Natural killer cell (primary cell): ENCODE results near the gene ZNF660. TPM values are rescaled to one million over a fixed set of nuclear protein-coding genes. Genes with fewer than 3 reads are reported as not detected.

Source experiments
- ATAC-seq, 3 donors: fragments of 150-1000 bp in 2 of 3; fragments of 200-7000 bp in 1 of 3; cut with Tn5 transposase; 1 replicate in 1 of 3; 2 replicates in 2 of 3; pipeline ENCODE4 v1.10.0; 2021; ENCODE audit warnings: mild to moderate bottlenecking in 2 of 3, moderate library complexity in 2 of 3
- DNase-seq, 2 donors: peaks; one replicate each; pipeline versions ENCODE4 v3.0.0 to v3.0.0-alpha.2; 2013 to 2021; ENCODE audit warnings: mixed read lengths in 1 of 2
- H3K27ac ChIP-seq: one replicate; pipeline ENCODE4 v1.5.1; 2013; ENCODE audit warnings: mild to moderate bottlenecking, low read length
- H3K27me3 ChIP-seq: one replicate; pipeline ENCODE4 v1.6.1; 2013; ENCODE audit warnings: low read length; ENCODE audit not compliant: control insufficient read depth, insufficient read depth
- H3K36me3 ChIP-seq: one replicate; pipeline ENCODE4 v1.6.1; 2013; ENCODE audit warnings: low read length; ENCODE audit not compliant: control insufficient read depth, insufficient read depth
- H3K4me1 ChIP-seq: one replicate; pipeline ENCODE4 v1.6.1; 2013; ENCODE audit warnings: low read length; ENCODE audit not compliant: control insufficient read depth, insufficient read depth
- H3K4me3 ChIP-seq: one replicate; pipeline ENCODE4 v1.5.1; 2013; ENCODE audit warnings: low read length
- H3K9me3 ChIP-seq: one replicate; pipeline ENCODE4 v1.6.1; 2013; ENCODE audit warnings: low read length; ENCODE audit not compliant: control insufficient read depth, insufficient read depth
- H3K27ac Mint-ChIP-seq, 2 donors: one replicate each; pipeline ENCODE4 v1.8.0; 2022; ENCODE audit warnings: mild to moderate bottlenecking in 2 of 2, mixed read lengths in 2 of 2, moderate library complexity in 1 of 2
- H3K27me3 Mint-ChIP-seq, 2 donors: one replicate each; pipeline ENCODE4 v1.8.0; 2022; ENCODE audit warnings: low read depth in 2 of 2, mixed read lengths in 2 of 2
- H3K36me3 Mint-ChIP-seq: one replicate; pipeline ENCODE4 v1.8.0; 2022; ENCODE audit warnings: mixed read lengths
- H3K4me1 Mint-ChIP-seq, 2 donors: one replicate each; pipeline ENCODE4 v1.8.0; 2022; ENCODE audit warnings: mixed read lengths in 2 of 2
- H3K4me3 Mint-ChIP-seq: one replicate; pipeline ENCODE4 v1.8.0; 2022; ENCODE audit warnings: mild to moderate bottlenecking, moderate library complexity, mixed read lengths
- H3K9me3 Mint-ChIP-seq, 2 donors: one replicate each; pipeline ENCODE4 v1.8.0; 2022; ENCODE audit warnings: mixed read lengths in 2 of 2
- WGBS: methylation state at CpG from one replicate; pipeline ENCODE4 v1.1.7; 2013; ENCODE audit warnings: missing lambda C conversion rate; ENCODE audit not compliant: insufficient coverage; 5-methylcytosine and 5-hydroxymethylcytosine counted together
- intact Hi-C: fragments of 100-400 bp; cut with micrococcal nuclease; formaldehyde crosslinking; loops from one replicate; pipeline ENCODE4 v1.14.2; 2022
- total RNA-seq, 4 donors: library from RNA; stranded (reverse); fragments of 120-200 nt in 1 of 4; gene quantifications; one replicate each; pipeline versions ENCODE4 v1.2.3 to v1.2.4, GENCODE V29; 2013 to 2022
- TF ChIP-seq, protein P1 (sequence below): fragments of 200-600 bp; IDR thresholded peaks from one replicate; pipeline ENCODE4 v1.8.0; 2022; ENCODE audit warnings: antibody characterized with exemption

ZNF660 gene
- total RNA-seq, 3 donors from 2014 or later (not counting 1 experiment from before 2014, with no cell fraction given): 4.6 to 7.7 (median 7.3) TPM

DNA sequence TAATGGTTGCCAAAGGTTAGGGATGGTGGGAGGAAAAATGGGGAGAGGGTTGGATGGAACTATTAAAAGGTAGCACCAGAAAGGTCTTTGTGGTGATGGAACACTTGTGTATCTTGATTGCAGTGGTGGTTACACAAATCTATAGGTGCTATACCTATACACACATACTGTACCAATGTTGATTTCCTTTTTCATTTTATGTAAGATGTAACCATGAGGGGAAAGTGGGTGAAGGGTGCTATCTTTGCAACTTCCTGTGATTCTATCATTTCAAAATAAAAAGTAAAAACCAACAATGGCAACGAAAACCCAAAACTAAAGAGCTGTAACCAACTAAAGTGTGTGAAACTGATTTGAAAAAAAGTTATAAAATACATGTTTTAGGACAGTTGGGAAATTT, 63.0 kb downstream of the ZNF660 start:
- H3K9me3 Mint-ChIP-seq: peaks cover 4% of the 10 kb centered on the region in 2 donors
- peak overlapping the region; percentile 83 to 84 for H3K27ac Mint-ChIP-seq
- H3K9me3 ChIP-seq: peaks cover 16% of the 10 kb centered on the region
- peaks cover 17 to 26% of the 10 kb centered on the region in 2 donors for H3K4me1 Mint-ChIP-seq
- TF ChIP-seq, protein P1, sequence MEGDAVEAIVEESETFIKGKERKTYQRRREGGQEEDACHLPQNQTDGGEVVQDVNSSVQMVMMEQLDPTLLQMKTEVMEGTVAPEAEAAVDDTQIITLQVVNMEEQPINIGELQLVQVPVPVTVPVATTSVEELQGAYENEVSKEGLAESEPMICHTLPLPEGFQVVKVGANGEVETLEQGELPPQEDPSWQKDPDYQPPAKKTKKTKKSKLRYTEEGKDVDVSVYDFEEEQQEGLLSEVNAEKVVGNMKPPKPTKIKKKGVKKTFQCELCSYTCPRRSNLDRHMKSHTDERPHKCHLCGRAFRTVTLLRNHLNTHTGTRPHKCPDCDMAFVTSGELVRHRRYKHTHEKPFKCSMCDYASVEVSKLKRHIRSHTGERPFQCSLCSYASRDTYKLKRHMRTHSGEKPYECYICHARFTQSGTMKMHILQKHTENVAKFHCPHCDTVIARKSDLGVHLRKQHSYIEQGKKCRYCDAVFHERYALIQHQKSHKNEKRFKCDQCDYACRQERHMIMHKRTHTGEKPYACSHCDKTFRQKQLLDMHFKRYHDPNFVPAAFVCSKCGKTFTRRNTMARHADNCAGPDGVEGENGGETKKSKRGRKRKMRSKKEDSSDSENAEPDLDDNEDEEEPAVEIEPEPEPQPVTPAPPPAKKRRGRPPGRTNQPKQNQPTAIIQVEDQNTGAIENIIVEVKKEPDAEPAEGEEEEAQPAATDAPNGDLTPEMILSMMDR: no peak
- DNase-seq (no peak), ATAC-seq (peak; percentile 36 to 61 (median 58))
- intact Hi-C loops: loop anchor here (1.0 kb wide), 1 partner anchor 38 kb away; no protein-coding TSS in a partner anchor
- peaks cover 8% of the 10 kb centered on the region for H3K4me1 ChIP-seq
- peaks cover 9% of the 10 kb centered on the region for H3K36me3 ChIP-seq
- no peaks in the 10 kb centered on the region for H3K27me3 Mint-ChIP-seq
- no peak overlapping the region for H3K4me3 ChIP-seq
- H3K4me3 Mint-ChIP-seq: peak overlapping the region; percentile 88
- H3K27me3 ChIP-seq: no peaks in the 10 kb centered on the region
- whole genome bisulfite sequencing: 60% methylated on average over 1 of the region's 1 CpG
- H3K27ac ChIP-seq: no peak overlapping the region
- H3K36me3 Mint-ChIP-seq: peaks cover 7% of the 10 kb centered on the region

DNA sequence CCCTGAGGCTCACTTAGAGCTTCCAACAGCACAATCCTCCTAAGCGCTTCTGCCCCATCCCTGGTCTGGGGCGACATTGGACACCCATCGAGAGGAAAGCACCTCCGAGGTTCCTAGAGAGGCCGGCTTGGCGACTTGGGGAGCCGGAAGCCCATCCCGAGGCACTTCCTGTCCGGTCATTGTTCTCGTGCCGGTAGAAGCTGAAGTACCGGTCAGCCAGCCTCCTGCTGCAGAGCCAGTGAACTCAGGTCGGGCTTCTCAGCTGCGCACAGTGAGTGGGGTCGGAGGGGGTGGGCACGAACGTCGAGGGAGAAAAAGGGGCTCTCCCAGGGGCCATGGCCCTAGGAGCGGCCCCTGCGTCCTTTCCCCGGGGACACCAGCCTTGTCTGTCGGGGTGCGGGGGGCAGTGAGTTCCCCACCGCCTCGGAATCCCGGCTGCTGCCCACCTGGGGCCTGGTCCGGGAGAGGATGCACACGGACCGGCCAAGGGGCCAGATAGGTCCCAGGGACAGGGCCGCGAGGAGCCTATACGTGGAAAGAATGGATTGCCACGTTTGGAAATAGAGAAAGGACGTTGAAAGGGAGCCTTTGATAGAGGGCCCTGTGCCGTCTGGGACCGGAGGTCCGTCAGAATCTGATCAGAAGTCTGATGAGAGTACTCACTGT, 63.9 kb downstream of the ZNF660 start, which contains the start of gene ZNF35:
Gene ZNF35, plus strand, starts transcription at position 169 of the 666 bp plus-strand sequence. CDS start 2,336 bp downstream, outside the sequence.
- peaks cover 8% of the 10 kb centered on the region for H3K9me3 ChIP-seq
- Mint-ChIP-seq H3K4me1 (peaks cover 17 to 26% of the 10 kb centered on the region in 2 donors), H3K36me3 (peaks cover 5% of the 10 kb centered on the region), H3K27me3 (no peaks in the 10 kb centered on the region), H3K9me3 (peaks cover 0 to 2% of the 10 kb centered on the region in 2 donors), H3K4me3 (peak within 1 kb of the TSS; percentile 88), H3K27ac (peak within 1 kb of the TSS; percentile 83 to 84)
- H3K27ac ChIP-seq: peak within 1 kb of the TSS; percentile 58
- no peaks in the 10 kb centered on the region for H3K27me3 ChIP-seq
- peaks cover 13% of the 10 kb centered on the region for H3K36me3 ChIP-seq
- H3K4me3 ChIP-seq: peak within 1 kb of the TSS; percentile 69
- H3K4me1 ChIP-seq: peaks cover 8% of the 10 kb centered on the region
- intact Hi-C loops: loop anchor here (1.0 kb wide), 1 partner anchor 37 kb away; no protein-coding TSS in a partner anchor
- WGBS: 2% methylated on average over 37 of the region's 37 CpGs
- TF ChIP-seq, protein P1: no peak
- peak; percentile 34 to 43 for DNase-seq
- peak; percentile 69 to 82 (median 80) for ATAC-seq

Other genes starting within 250 kb of the ZNF660 start
- 10 to 100 TPM; 10.9 to 11.2 (median 11.0) TPM for gene TCAIM, start 246.2 kb upstream of the ZNF660 start, total RNA-seq
- gene ZNF445, start 107.3 kb upstream of the ZNF660 start, total RNA-seq: 10 to 100 TPM; 15.5 to 24.4 (median 17.4) TPM
- 1 to 10 TPM; 1.7 to 6.5 (median 3.4) TPM for gene ZKSCAN7, start 29.8 kb upstream of the ZNF660 start, total RNA-seq
- 10 to 100 TPM in 2 of 3 donors, 1 to 10 TPM in 1; 10.0 to 15.7 (median 13.4) TPM for gene ZNF197, start 40.1 kb downstream of the ZNF660 start, total RNA-seq
- 10 to 100 TPM in 2 of 3 donors, 1 to 10 TPM in 1; 8.6 to 14.5 (median 10.9) TPM for gene ZNF35, start 63.8 kb downstream of the ZNF660 start, total RNA-seq
- 1 to 10 TPM; 2.8 to 7.0 (median 4.4) TPM for gene ZNF502, start 127.7 kb downstream of the ZNF660 start, total RNA-seq
- gene ZNF501, start 144.7 kb downstream of the ZNF660 start, total RNA-seq: 1 to 10 TPM in 2 of 3 donors, under 1 TPM in 1; 0.40 to 2.2 (median 1.7) TPM
- gene KIAA1143, start 176.7 kb downstream of the ZNF660 start, total RNA-seq: 10 to 100 TPM; 25.4 to 28.6 (median 27.7) TPM
- 1 to 10 TPM in 1 of 3 donors, under 1 TPM in 2; 0.80 to 1.6 (median 0.99) TPM for gene KIF15, start 176.8 kb downstream of the ZNF660 start, total RNA-seq